Esophagus squamous epithelium (tissue), 4 donors: Measurements from ENCODE around the gene MYPOP.

Experiments
- CTCF ChIP-seq, 6 experiments: fragments of 450-650 bp in 4 of 6; fragments of 200-600 bp in 2 of 6; sonication (generic) in 2 of 6; IDR thresholded peaks; one replicate each; pipeline ENCODE4 v1.5.1; 2016 to 2019; ENCODE audit warnings: antibody characterized with exemption in 6 of 6, mild to moderate bottlenecking in 4 of 6, moderate library complexity in 4 of 6
- POLR2A ChIP-seq, 4 donors: fragments of 450-650 bp; IDR thresholded peaks; one replicate each; pipeline ENCODE4 v1.6.1; 2017; ENCODE audit warnings: antibody characterized with exemption in 4 of 4, mild to moderate bottlenecking in 4 of 4, moderate library complexity in 3 of 4

DNA sequence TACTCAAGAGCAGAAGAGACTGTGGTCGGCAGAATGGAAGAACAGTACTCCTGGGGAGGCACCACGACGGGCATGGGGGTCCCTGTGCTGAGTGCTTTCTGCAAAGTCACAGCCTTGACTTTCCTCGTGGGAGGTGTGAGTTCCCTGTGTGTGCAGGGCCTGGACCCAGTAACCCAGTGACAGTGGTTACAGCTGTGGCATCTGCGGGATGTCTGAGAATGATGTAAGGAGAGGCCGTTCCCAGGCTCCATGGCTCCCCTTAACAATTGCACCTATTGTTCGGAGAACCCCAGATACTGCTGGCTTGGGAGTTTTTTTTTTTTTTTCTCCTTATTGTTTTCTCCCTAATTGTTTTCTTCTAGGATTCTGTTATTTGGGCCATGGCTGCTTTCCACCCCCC lies 17.3 kb upstream of the MYPOP start:
- TF ChIP-seq POLR2A (IDR thresholded peaks at IDR 0.05) (no peak), CTCF (IDR thresholded peaks at IDR 0.05) (no peak)
